Parathyroid adenoma (tissue), 2 donors: ENCODE measurements around the gene IKZF1.

Source experiments
- H2AFZ ChIP-seq: fragments of 300-600 bp; sonication (generic); one replicate; pipeline ENCODE4 v1.7.0; 2017; ENCODE audit warnings: antibody characterized with exemption, mild to moderate bottlenecking
- H3K27ac ChIP-seq: fragments of 300-600 bp; sonication (generic); one replicate; pipeline ENCODE4 v1.7.0; 2017
- H3K27me3 ChIP-seq: fragments of 300-600 bp; sonication (generic); one replicate; pipeline ENCODE4 v1.7.0; 2017; ENCODE audit warnings: low read length; ENCODE audit not compliant: control insufficient read depth, insufficient read depth
- H3K36me3 ChIP-seq: fragments of 300-600 bp; sonication (generic); one replicate; pipeline ENCODE4 v1.7.0; 2017; ENCODE audit warnings: low read length; ENCODE audit not compliant: control insufficient read depth, insufficient read depth
- H3K4me1 ChIP-seq: fragments of 300-600 bp; sonication (generic); one replicate; pipeline ENCODE4 v1.7.0; 2017; ENCODE audit warnings: control low read depth
- H3K4me2 ChIP-seq: fragments of 300-600 bp; sonication (generic); one replicate; pipeline ENCODE4 v1.7.0; 2017; ENCODE audit warnings: low read length
- H3K4me3 ChIP-seq: fragments of 300-600 bp; sonication (generic); one replicate; pipeline ENCODE4 v1.7.0; 2017; ENCODE audit warnings: low read depth, low read length
- H3K79me2 ChIP-seq: fragments of 300-600 bp; sonication (generic); one replicate; pipeline ENCODE4 v1.7.0; 2017; ENCODE audit warnings: control low read depth
- H3K9ac ChIP-seq: fragments of 300-600 bp; sonication (generic); one replicate; pipeline ENCODE4 v1.7.0; 2017; ENCODE audit warnings: mild to moderate bottlenecking
- H3K9me3 ChIP-seq: fragments of 300-600 bp; sonication (generic); one replicate; pipeline ENCODE4 v1.7.0; 2017; ENCODE audit warnings: low read length; ENCODE audit not compliant: control insufficient read depth
- TF ChIP-seq, protein P1 (sequence below): fragments of 300-600 bp; sonication (generic); IDR thresholded peaks from one replicate; pipeline ENCODE4 v1.7.0; 2017; ENCODE audit warnings: antibody characterized with exemption, mild to moderate bottlenecking
- donor health status: primary hyperparathyroidism.

Gene IKZF1

DNA sequence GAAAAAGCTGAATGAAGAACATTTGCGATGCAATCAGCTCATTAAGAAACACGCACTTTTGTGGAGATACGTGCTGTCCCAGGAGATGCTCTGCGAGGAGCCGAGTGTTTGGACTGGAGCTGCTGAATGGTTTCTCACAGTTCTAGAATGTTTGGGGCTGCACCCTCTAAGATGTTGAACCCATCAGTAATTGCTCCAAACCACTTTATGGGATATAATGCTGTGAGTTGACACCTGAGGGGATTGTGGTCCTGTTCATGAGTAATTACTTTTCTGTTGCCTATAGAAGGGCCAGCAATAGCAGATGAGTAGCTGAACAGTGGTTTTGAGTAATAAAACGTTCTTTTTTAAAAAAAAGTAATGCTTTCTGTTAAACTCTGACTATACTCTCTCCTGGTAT, 63.1 kb downstream of the IKZF1 start:
- Histone ChIP-seq H2AFZ (no peak overlapping the region), H3K4me2 (no peak overlapping the region), H3K27ac (no peak overlapping the region), H3K9ac (no peak overlapping the region), H3K4me1 (no peaks in the 10 kb centered on the region), H3K9me3 (no peaks in the 10 kb centered on the region), H3K36me3 (no peaks in the 10 kb centered on the region), H3K4me3 (no peak overlapping the region), H3K27me3 (no peaks in the 10 kb centered on the region), H3K79me2 (no peaks in the 10 kb centered on the region)
- TF ChIP-seq, protein P1, sequence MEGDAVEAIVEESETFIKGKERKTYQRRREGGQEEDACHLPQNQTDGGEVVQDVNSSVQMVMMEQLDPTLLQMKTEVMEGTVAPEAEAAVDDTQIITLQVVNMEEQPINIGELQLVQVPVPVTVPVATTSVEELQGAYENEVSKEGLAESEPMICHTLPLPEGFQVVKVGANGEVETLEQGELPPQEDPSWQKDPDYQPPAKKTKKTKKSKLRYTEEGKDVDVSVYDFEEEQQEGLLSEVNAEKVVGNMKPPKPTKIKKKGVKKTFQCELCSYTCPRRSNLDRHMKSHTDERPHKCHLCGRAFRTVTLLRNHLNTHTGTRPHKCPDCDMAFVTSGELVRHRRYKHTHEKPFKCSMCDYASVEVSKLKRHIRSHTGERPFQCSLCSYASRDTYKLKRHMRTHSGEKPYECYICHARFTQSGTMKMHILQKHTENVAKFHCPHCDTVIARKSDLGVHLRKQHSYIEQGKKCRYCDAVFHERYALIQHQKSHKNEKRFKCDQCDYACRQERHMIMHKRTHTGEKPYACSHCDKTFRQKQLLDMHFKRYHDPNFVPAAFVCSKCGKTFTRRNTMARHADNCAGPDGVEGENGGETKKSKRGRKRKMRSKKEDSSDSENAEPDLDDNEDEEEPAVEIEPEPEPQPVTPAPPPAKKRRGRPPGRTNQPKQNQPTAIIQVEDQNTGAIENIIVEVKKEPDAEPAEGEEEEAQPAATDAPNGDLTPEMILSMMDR: no peak

DNA sequence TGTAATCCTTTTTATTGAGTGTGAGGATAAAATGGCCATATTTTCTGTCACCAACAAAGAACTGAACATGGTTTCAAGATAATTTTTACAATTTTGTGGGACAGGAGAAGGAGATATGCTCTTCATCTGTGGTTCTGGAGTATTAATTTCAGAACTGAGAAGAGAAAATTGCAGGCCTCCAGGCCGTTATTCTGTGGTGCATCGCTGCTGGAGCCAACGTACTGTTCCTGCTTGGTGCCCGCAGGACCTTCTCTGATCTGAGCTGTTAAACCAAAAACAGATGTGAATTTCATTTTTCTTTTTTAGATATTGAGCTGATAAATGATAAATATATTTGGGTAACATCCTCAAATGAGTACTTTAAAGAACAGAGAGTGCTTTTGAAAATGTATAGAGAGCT, 63.9 kb downstream of the IKZF1 start:
- Histone ChIP-seq H3K4me3 (no peak overlapping the region), H3K27ac (no peak overlapping the region), H3K4me2 (no peak overlapping the region), H3K27me3 (no peaks in the 10 kb centered on the region), H3K4me1 (no peaks in the 10 kb centered on the region), H3K79me2 (no peaks in the 10 kb centered on the region), H3K9ac (no peak overlapping the region), H2AFZ (no peak overlapping the region), H3K9me3 (no peaks in the 10 kb centered on the region), H3K36me3 (no peaks in the 10 kb centered on the region)
- TF ChIP-seq, protein P1: no peak

DNA sequence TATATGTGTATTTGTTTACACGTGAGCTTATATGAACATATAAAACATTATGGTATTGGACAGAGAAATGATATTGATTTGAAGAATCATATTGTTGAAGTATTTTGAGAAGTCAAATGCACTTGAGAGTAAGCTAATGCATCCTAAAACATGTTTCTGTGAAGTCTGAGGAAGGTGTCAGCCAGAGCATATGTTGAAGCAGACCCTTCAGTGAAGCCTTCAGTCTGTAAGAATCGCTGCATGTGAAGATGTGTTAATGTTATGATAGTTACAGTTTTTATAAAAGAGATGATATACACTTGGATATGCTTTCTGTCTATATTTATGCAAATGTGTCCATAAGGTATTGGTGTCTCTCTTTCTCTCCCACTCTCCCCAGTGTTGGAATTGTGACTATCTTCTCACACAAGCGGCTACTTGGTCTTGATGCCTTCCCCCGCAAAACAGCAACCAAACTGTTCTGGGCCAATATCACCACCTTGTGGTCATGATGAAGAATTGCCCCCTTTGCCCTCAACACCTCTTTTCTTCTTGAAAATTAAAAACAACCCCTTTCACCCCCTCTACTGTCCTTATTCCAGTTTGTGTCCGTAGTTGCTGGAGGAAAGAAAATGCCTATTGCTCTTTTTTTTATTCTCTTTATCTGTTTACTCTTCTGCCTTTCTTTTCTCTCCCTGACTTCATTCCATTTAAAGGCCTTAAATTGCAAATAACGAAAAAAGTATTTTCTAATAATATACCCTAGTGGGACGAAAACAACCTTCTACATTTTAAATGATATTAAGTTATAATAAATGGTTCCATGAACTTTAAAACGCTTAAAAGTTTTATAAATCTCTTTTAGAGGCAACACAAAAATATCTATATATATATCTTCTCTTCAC, 64.9 kb downstream of the IKZF1 start:
- Histone ChIP-seq H3K9me3 (no peaks in the 10 kb centered on the region), H3K4me3 (no peak overlapping the region), H3K79me2 (no peaks in the 10 kb centered on the region), H3K9ac (no peak overlapping the region), H3K4me2 (no peak overlapping the region), H2AFZ (no peak overlapping the region), H3K27ac (no peak overlapping the region), H3K36me3 (no peaks in the 10 kb centered on the region), H3K4me1 (no peaks in the 10 kb centered on the region), H3K27me3 (no peaks in the 10 kb centered on the region)
- TF ChIP-seq, protein P1: no peak

DNA sequence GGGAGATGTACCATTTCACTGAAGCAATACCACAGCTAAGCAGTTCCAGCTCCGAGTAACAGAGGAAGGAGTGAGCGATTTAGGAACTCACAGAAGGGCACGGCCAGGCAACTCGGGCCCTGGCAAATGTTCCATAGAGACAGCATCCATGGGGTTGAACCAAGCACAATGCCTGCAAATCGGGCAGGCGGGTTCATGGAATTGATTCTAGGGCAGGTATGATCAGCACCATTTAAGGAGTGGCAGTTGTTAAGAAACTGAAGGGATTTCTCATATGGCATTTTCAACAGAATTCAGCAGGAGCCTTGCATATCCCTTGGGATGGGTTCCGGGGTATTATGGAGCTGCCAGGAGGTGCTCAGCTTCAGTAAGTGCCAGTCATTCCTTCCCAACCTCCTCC, 66.4 kb downstream of the IKZF1 start:
- no peaks in the 10 kb centered on the region for H3K27me3 ChIP-seq
- no peak overlapping the region for H3K4me2 ChIP-seq
- no peak overlapping the region for H3K4me3 ChIP-seq
- no peak overlapping the region for H3K27ac ChIP-seq
- no peaks in the 10 kb centered on the region for H3K79me2 ChIP-seq
- H3K4me1 ChIP-seq: no peaks in the 10 kb centered on the region
- H3K36me3 ChIP-seq: no peaks in the 10 kb centered on the region
- H2AFZ ChIP-seq: no peak overlapping the region
- TF ChIP-seq, protein P1: no peak
- H3K9ac ChIP-seq: no peak overlapping the region
- H3K9me3 ChIP-seq: no peaks in the 10 kb centered on the region

DNA sequence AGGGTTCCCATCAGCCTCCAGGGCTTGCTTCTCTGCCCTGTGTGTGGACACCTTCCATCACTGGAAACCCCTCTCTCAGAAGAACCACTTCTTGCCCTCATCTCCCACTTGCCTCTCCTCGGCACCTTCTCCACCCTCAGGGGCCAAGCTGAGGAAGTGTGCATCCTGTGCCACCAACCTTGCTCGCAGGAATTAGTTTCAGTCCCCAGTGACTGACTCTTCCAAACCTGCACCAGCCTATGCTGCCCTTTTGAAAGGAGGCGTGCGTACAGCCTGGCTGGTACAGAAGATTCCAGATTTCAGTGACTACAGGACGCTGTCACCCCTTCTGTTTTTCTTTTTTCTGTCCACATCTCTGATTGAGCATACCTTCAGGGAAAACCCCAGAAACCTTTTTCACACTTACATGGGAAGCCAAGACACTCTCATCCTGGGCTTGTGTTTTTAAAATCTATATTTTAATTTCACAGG, 67.1 kb downstream of the IKZF1 start:
- Histone ChIP-seq H3K4me3 (no peak overlapping the region), H3K9me3 (no peaks in the 10 kb centered on the region), H3K4me2 (no peak overlapping the region), H3K27ac (no peak overlapping the region), H3K36me3 (no peaks in the 10 kb centered on the region), H3K79me2 (no peaks in the 10 kb centered on the region), H3K9ac (no peak overlapping the region), H3K27me3 (no peaks in the 10 kb centered on the region), H3K4me1 (no peaks in the 10 kb centered on the region), H2AFZ (no peak overlapping the region)
- TF ChIP-seq, protein P1: no peak
